Measurements from ENCODE around the gene FAM241B. TPM values are rescaled to one million over a fixed set of nuclear protein-coding genes. Genes with fewer than 3 reads are reported as not detected.

The FAM241B gene
- polyA plus RNA-seq, 1 donor from 2014 or later = 135 TPM

- H3K4me2 ChIP-seq (ENCODE audit: low read length) = no peak overlapping the region
- no peak overlapping the region for H2AFZ ChIP-seq (ENCODE audit: low read depth, low read length)
- no peak overlapping the region for H3K9ac ChIP-seq (ENCODE audit: low read length)
- peaks cover 9% of the 10 kb centered on the region for H3K27me3 ChIP-seq (ENCODE audit: insufficient read depth, low read depth, low read length)
- no peak overlapping the region for H3K4me3 ChIP-seq (ENCODE audit: low read length)
- H3K36me3 ChIP-seq (ENCODE audit: insufficient read depth, low read length) = no peaks in the 10 kb centered on the region
- H3K9me2 ChIP-seq (ENCODE audit: insufficient read depth, low read length) = no peaks in the 10 kb centered on the region
- no peaks in the 10 kb centered on the region for H4K20me1 ChIP-seq (ENCODE audit: insufficient read depth)
- no peaks in the 10 kb centered on the region for H3F3A ChIP-seq (ENCODE audit: insufficient read depth, low read length, poor library complexity, severe bottlenecking)
- H3K27ac ChIP-seq (ENCODE audit: low read length) = no peak overlapping the region
- no peaks in the 10 kb centered on the region for H3K79me2 ChIP-seq (replicated peaks; ENCODE audit: insufficient read depth, low read length)
- no peak for TF ChIP-seq POLR2AphosphoS5 (IDR thresholded peaks at IDR 0.05)
- no peak for TF ChIP-seq EP300 (conservative IDR thresholded peaks at IDR 0.05; ENCODE audit: poor library complexity, severe bottlenecking)
- TF ChIP-seq RAD21 (conservative IDR thresholded peaks at IDR 0.05) = no peak
- no peak for TF ChIP-seq SMC3 (conservative IDR thresholded peaks at IDR 0.05; ENCODE audit: poor library complexity)
- TF ChIP-seq MXI1 (conservative IDR thresholded peaks at IDR 0.05; ENCODE audit: poor library complexity, severe bottlenecking) = no peak
- no peak for TF ChIP-seq CTCF (IDR thresholded peaks at IDR 0.05; ENCODE audit: poor library complexity, severe bottlenecking)
- no peak for TF ChIP-seq EZH2 (IDR thresholded peaks at IDR 0.05; ENCODE audit: borderline replicate concordance, insufficient read depth, low read length, poor library complexity, severe bottlenecking)
- no peak for TF ChIP-seq REST (IDR thresholded peaks at IDR 0.05; ENCODE audit: borderline replicate concordance)
- no peak for TF ChIP-seq TAF1 (IDR thresholded peaks at IDR 0.05; ENCODE audit: low read depth)
- no peaks in the 10 kb centered on the region for H3K9me3 ChIP-seq (ENCODE audit: low read length)
Observed at GRCh38 chr10:69588358-69588757, 41.7 kb upstream of the FAM241B start.

GRCh38 chr10:69600761-69601330 lies 29.2 kb upstream of the FAM241B start:
- H3K27me3 ChIP-seq (ENCODE audit: insufficient read depth, low read depth, low read length) = peaks cover 4% of the 10 kb centered on the region
- H3F3A ChIP-seq (ENCODE audit: insufficient read depth, low read length, poor library complexity, severe bottlenecking) = no peaks in the 10 kb centered on the region
- H4K20me1 ChIP-seq (ENCODE audit: insufficient read depth) = no peaks in the 10 kb centered on the region
- H2AFZ ChIP-seq (ENCODE audit: low read depth, low read length) = no peak overlapping the region
- H3K9me3 ChIP-seq (ENCODE audit: low read length) = no peaks in the 10 kb centered on the region
- H3K4me2 ChIP-seq (ENCODE audit: low read length) = no peak overlapping the region
- H3K4me3 ChIP-seq (ENCODE audit: low read length) = no peak overlapping the region
- no peaks in the 10 kb centered on the region for H3K36me3 ChIP-seq (ENCODE audit: insufficient read depth, low read length)
- TF ChIP-seq TAF1 (IDR thresholded peaks at IDR 0.05; ENCODE audit: low read depth) = no peak
- TF ChIP-seq RAD21 (conservative IDR thresholded peaks at IDR 0.05) = no peak
- no peak for TF ChIP-seq MXI1 (conservative IDR thresholded peaks at IDR 0.05; ENCODE audit: poor library complexity, severe bottlenecking)
- H3K9me2 ChIP-seq (ENCODE audit: insufficient read depth, low read length) = no peaks in the 10 kb centered on the region
- H3K9ac ChIP-seq (ENCODE audit: low read length) = no peak overlapping the region
- H3K27ac ChIP-seq (ENCODE audit: low read length) = no peak overlapping the region
- H3K79me2 ChIP-seq (replicated peaks; ENCODE audit: insufficient read depth, low read length) = no peaks in the 10 kb centered on the region
